T47D (cell line): ENCODE data around the gene TMEM51.

Experiments
- DNase-seq, 2 experiments: peaks; one replicate each; pipeline versions ENCODE4 v3.0.0 to v3.0.0-alpha.2; 2011 to 2012; ENCODE audit warnings: low read depth in 1 of 2, low spot score in 1 of 2
- JUND ChIP-seq: IDR thresholded peaks from 2 replicates; pipeline ENCODE4 v1.6.1; 2012; ENCODE audit warnings: low read depth
- in situ Hi-C: cut with HindIII; loops from 2 replicates; pipeline ENCODE4 v1.10.0; 2016; ENCODE audit warnings: low sequenced_read_pairs, low pct_unique_long_range_greater_than_20kb

The TMEM51 gene

GRCh38 chr1:15189692-15190370, 36.3 kb downstream of the TMEM51 start:
- in situ Hi-C loops = no loop called here
- TF ChIP-seq JUND = no peak
- DNase-seq = no peak

- in situ Hi-C loops = no loop called here
- TF ChIP-seq JUND = no peak
Measured at GRCh38 chr1:15191267-15191666, 37.7 kb downstream of the TMEM51 start.

GRCh38 chr1:15191770-15192169, 38.2 kb downstream of the TMEM51 start:
- DNase-seq = no peak
- in situ Hi-C loops = no loop called here
- TF ChIP-seq JUND = no peak

More at GRCh38 chr1:15191267-15191666, 37.7 kb downstream of the TMEM51 start:
- DNase-seq = no peak

GRCh38 chr1:15192916-15193550, 39.5 kb downstream of the TMEM51 start:
- no peak for DNase-seq
- TF ChIP-seq JUND = no peak
- in situ Hi-C loops = no loop called here

- in situ Hi-C loops = no loop called here
- DNase-seq = no peak
- TF ChIP-seq JUND = no peak
Measured at GRCh38 chr1:15195420-15196052, 42.0 kb downstream of the TMEM51 start.

- no peak for DNase-seq
- in situ Hi-C loops = no loop called here
- no peak for TF ChIP-seq JUND
Measured at GRCh38 chr1:15196069-15196468, 42.5 kb downstream of the TMEM51 start.

GRCh38 chr1:15196807-15197530, 43.4 kb downstream of the TMEM51 start:
- in situ Hi-C loops = no loop called here
- no peak for DNase-seq
- TF ChIP-seq JUND = no peak

- DNase-seq = no peak
- TF ChIP-seq JUND = no peak
- in situ Hi-C loops = no loop called here
Measured at GRCh38 chr1:15197591-15198447, 44.3 kb downstream of the TMEM51 start.

- in situ Hi-C loops = no loop called here
- TF ChIP-seq JUND = no peak
- DNase-seq = no peak
Measured at GRCh38 chr1:15198684-15199083, 45.1 kb downstream of the TMEM51 start.

- in situ Hi-C loops = no loop called here
- DNase-seq = no peak
- no peak for TF ChIP-seq JUND
Measured at GRCh38 chr1:15201221-15201620, 47.7 kb downstream of the TMEM51 start.

GRCh38 chr1:15201849-15202551, 48.5 kb downstream of the TMEM51 start:
- in situ Hi-C loops = no loop called here
- TF ChIP-seq JUND = no peak
- DNase-seq = no peak

GRCh38 chr1:15204931-15205330, 51.4 kb downstream of the TMEM51 start:
- in situ Hi-C loops = no loop called here
- TF ChIP-seq JUND = no peak
- DNase-seq = no peak
